HG03558 (cell line): ENCODE data around the gene CNN3.

Source experiments
- ATAC-seq: cut with Tn5 transposase; IDR thresholded peaks from one replicate; pipeline ENCODE4 v1.9.1; 2021; ENCODE audit warnings: moderate number of reproducible peaks; ENCODE audit not compliant: unreplicated experiment; ENCODE audit errors: extremely low read depth

CNN3 gene

DNA sequence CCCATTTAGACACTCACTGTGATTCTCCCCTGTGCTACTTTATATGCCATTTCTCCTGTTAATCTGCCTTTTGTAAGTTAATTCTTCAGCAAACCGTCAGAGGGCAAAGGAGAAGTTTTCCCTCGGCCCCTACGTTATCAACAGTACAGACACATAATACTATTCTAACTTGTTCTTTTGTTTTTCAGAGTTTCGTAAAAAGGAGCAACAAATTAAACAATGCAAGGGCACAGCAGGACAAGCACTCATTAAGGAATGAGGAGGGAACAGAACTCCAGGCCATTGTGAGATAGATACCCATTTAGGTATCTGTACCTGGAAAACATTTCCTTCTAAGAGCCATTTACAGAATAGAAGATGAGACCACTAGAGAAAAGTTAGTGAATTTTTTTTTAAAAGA lies 32.3 kb downstream of the CNN3 start:
- ATAC-seq, result no peak

DNA sequence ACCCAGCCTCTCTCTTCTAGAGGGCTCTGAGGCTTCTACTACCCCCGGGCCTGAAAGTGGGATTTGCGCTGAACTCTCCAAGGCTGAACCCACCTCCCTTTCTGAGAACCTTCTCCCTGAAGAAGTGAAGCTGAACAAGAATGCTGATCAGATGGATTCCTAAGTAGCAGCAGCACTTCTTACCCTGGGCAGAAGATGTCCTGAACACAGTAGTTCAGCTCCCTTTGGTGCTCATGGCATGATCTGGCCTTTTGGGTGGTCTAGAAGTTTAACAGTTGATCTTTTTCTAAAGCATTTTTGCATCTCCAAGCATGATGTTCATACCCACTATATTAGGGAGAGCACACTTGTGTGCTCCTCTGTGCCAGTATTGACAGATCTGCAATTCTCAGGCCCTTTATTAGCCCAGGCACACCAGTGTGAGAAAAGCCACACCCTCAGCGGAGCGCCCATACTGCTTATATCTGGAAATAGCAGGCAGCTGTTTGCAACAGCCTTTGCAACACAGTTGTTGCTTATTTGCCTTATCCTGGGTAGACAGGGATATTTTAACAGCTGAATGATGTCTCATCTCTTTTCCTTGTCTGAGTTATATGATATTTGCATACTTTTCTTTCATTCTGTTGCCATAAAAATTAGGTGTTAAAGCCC lies 34.2 kb downstream of the CNN3 start:
- no peak for ATAC-seq

DNA sequence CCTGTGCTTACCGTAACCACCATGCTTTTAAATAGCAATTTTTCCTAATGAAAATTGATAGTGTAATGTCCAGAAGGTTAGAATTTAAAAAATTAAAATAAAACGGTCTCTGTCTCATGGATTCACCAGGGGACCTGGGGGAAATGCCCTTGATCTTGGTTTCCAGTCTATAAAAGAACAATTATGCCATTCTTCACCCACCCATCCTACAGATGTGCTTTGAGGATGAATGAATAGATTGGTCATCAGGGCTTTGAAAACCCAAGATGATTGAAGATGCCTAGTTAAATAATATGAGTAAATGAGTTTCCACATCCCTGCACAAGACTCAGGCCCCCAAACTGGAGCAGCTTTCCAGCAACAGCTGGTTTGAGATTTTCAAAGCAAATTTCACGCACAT lies 38.7 kb downstream of the CNN3 start:
- no peak for ATAC-seq

DNA sequence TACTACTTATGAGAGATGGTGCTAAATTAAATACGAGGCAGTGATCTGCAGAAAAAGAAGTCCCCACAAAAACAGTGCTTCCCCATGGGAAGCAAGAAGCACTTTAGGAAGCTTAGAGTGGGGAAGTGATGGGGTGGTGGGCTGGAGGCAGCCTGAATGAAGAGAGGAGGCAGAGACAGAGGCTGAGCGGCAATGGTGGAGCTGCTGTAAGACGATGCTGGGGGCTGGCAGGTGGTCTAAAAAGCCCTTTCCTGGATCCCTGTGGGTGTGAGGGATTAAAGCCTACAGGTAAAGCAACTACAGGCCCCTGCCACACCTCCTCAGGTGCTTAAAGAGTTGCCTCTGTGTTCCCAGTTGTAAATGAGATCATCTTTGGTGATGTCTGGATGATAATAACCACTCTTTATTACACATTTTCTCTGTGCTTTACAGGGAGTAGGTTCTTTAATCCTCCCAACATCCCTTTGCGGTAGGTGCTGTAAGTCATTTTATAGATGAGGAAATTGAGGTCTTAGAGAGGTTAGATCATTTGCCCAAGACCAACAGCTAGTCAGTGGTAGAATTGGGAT lies 39.2 kb downstream of the CNN3 start:
- no peak for ATAC-seq

DNA sequence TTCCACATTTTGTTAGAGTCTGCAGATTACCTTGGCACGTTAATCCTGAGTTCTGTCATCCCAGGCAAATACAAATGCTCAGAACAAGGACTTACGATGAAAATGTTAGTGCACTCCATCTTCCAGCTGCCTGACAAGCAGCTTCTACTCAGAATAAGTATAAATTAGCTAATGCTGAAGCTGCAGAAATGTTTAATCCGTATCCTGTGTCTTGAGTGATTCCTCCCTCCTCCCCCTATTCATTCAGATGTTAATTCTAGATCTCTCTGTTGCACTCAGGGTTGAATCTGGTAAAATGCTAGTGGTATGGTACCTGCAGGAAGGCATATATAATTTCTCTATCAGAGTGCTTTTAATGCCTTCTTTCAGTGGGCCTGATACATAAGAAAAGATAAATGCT lies 39.8 kb downstream of the CNN3 start:
- no peak for ATAC-seq

DNA sequence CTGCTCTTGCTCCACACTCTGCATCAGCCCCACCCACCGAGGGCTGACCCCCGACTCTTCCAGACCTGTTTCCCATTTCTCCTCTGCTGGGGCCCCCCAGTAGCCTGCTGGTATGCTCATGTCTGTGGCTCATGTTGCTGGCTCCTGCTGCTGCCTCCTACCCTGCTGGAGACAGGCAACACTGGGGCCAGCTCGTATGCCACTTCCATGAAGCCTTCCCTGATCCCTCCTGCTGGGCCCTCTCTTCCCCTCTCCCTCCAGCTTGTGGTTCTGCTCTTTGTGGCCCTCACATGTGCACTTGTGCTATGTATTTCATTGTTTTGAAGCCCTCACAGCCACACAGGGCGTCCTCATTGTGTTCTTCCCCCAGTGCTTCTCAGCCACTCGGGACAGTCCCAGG lies 40.5 kb downstream of the CNN3 start:
- ATAC-seq, result no peak

DNA sequence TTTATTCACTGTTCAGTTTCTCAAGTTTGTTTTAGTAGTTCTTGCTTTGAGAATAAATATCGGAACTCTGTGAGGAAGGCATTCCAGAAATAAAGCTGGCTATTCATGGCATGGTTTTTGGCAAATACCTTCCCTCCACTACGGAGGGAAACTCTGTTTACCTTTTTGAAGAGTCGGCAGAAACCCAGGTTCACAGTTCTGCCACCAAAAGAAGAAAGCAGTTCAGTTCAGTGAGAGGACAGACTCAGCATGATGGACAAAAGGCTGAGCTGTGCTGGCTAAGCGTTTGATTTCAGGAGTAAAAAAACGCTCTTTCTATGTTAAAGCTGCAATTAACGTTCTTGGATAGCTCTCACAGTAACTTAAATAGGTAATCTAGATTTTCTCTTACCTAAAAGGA lies 42.4 kb downstream of the CNN3 start:
- no peak for ATAC-seq

DNA sequence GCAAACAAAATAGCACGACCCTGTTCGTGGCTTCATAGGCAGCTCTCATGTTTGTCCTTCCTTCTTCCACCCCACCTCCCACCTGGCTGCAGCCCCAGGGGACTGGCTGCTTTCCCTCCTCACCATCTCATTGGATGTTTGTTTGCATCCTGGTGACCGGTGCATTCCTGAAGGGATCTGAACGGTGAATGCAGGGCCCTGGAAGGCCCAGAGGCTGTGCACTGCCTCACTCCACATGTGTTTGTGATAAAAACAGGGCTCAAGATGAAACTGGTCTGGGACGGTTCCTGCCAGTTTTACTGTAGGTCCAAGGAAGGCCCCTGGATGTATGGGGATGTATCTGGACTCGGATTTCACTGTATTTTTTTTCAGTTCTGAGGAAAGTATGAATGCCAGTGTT lies 42.8 kb downstream of the CNN3 start:
- no peak for ATAC-seq

DNA sequence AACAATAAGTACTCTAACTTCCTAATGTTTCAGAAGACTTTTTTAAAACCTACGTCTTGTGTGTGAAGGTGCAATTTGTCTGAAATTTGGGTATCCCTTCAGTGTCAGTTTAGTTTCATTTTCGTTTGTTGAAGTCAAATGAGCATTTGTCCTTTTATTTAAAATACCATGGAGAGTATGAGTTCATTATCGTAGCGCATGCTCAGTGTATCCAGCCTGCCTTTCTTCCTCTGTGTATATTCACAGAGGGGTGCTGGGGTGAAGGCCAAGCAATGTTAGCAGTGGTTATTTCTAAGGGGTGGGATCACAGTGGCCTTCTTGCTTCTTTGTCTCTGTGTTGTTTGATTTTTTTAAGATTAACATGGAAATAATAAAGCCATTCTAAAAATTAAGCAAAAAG lies 43.2 kb downstream of the CNN3 start:
- ATAC-seq, result no peak

DNA sequence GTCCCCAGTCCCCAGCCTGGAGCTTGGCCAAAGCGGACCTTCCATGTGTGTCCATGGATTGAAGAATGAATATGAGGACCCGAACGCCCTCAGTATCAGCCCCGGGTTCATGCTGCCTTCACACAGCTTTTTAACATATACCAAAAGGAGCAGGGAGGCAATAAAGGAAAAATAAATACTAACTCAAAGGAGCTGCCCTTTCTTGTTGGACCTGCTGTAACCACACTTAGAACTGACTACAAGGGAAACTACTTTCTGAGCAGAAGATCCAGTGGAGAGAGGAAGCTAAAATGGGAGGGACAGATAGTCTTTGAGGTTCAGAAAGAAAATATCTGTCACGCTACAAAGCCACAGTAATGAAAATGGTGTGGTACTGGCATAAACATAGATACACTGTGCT lies 48.6 kb downstream of the CNN3 start:
- ATAC-seq, result no peak

DNA sequence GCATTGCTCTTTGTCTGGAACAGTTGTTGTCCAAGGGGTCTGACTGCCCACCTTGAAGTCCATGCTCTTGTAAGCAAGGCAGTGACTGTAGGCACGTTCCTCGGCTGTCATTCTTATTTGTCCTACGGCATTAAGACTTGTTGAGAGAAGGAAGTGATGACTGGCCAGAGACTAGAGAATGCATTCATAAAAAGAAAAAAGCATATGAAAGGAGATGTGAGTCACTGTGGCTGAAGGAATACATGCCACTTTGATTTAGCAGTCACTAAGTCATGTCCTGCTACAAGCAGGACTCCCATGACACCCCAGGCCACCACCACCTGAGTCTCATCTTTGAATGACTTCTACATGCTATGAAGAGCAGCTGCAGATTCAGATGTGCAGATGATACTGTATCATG lies 50.5 kb downstream of the CNN3 start:
- no peak for ATAC-seq

DNA sequence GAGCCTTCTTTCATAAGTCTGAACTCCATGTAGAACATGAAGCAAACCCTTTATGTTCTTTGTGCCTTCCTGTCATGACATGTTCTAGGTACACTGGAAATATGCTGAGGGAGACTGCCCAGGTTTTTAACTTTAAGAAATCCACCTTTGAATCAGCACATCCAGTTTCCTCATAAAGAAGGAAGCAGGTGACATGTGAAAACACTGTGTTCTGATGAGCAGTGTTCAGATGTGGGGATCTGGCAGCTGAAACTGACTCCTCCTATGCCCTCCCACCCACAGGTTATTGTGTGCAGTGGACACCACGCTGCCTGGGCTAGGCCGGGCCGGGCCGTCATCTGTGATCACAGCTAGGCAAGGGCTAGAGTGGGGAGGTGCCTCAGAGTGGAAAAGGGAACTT lies 51.1 kb downstream of the CNN3 start:
- ATAC-seq, result no peak

DNA sequence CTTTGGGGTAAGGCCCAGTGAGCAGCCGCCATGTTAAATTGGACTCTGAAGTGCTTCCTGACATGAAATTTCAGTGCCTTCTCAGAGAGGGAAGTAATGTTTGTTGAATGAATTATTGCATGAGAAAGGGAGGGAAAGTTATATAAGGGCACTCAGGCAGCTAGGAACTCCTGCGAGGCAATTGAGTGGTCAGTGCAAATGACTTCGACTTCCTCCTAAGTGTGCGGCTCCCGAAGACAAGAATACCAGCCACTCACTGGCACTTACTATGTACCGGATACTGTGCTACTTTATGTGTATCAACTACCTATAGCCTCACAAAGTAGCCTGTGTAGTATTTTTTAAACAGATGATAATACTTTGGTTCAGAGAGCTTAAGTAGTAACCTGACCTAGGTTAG lies 52.5 kb downstream of the CNN3 start:
- no peak for ATAC-seq

DNA sequence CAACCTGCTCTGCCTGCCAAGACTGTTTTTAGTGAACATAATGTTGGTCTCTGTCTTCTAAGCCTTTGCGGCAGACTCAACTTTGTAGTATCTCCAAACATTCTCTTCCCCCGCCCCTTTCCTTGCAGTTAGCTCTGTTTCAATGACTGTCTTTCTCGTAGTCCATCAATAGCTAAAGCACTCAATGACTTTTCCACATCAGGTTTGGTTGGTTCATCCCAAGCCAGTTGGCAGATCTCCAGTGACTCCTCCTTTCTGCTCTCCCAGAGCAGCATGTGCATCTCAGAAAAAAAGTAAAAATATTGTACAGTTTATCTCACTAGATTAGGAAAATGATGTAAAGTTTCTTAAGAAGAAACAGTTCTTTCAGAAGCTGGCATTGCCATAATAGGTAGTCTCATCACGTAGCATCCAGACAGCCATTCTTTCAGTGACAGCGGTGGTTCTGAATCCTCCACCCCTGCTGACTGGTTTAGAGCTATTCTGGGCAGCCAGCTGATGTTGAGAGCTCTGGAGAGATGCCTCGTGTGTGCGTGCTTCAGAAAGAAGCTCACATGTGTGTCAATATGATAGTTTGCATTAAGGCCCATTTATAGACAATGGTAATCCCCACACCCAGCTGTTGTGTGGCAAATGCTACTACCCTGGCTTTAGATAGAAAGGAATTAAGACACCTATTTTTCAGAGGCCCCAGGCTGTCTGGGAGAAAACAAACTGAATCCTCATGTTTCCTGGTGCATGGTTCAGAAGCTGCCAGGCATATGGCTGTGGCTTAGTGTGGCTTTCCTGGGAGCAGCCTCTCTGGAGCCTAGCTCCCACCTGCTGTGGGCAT lies 53.2 kb downstream of the CNN3 start:
- no peak for ATAC-seq

DNA sequence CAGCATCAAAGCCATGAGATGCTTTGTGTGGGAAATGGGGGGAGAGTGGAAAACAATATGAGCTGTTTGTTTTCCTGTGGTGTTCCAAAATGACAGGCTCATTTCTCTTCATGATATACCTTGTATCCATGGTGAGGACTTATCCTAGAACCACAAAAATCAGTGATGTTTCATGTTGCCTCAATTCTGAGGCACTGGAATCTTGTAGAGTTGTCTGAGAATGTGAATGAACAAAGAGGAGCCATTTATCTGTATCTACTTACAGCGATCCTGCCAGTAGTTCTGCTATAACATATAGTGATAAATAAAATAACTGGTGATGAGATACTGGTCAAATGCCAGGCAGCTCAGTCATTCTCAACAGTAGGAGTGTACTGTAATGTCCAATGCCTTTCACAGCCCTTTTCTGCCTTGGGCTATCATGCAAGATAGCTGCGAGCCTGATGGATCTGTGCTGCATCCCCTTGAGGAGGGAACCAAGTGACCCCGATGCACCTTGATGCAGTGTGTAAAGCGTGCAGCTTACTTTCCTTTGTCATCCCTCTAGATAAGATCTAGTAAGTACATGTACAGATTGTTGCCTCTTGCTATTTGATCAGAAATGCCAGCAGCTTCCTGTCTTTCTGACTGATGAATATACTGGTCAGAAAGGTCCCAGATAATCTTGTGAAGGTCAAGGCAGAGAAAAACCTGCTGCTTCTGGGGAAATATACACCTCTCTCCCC lies 54.0 kb downstream of the CNN3 start:
- ATAC-seq, result no peak

DNA sequence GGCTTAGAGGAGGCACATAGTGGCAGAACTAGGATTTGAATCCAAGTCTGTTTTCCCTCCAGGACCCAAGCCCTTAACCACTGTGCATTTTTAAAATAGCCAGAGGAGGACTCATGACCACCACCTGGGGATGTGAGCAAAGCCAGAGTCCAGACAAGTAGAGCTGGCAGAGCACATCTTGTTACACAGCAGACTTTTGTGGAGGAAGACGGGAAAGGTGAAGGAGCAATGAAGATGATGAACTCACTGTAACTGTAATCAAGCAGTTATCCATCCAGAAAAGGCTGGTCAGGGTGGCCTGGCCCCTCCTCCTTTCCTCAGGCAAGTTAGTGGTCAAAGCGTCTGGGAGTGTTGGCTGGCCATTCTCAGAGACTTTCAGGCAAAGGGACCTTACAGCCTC lies 55.9 kb downstream of the CNN3 start:
- no peak for ATAC-seq

DNA sequence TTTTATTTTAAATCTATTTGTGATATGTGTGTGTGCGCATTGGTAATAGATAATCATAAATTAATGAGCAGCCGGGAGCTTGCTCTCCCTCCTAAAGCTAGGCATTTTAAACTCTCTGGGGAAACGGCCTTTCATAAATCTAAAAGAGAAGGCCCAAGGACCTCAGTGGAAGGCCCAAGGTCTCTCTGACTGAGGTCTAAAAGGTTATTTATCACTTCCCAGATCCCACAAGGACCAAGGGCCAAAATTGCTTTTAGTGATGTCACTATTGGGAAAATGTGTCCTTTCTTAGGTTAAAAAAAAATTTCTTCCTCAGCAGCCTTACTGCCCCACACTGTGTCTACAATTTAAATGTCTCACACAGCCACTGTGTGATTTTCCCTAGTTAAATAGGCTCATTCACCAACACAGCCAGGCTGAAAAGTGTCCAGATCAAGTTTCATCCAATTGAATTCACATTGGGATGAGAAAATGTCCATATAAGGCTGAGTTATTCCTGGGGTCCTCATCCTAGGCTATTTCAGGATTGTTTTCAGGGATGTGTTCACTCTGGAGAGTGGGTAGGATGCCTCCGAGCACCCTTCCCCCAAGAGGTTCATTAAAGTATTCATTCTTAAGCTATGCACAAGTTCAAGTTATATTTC lies 60.6 kb downstream of the CNN3 start:
- ATAC-seq, result no peak

DNA sequence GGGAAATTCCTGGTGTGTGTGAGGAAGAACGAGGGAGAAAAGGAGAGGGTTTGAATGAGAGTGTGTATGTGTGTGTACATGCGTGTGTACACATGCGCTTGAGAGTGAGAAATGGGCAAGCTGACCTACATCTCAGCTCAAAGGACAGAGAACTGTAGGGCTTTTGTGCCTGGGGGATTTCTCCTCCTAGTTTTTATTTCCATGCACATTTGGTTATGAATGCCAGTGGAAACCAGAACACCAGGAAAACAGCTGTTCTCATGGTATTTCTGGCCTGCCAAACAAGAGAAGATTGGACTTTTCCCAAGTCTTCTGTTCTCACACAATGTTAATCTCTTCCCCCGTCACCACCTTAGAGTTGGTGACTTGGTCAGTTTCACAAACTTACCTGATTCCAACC lies 61.5 kb downstream of the CNN3 start:
- no peak for ATAC-seq

DNA sequence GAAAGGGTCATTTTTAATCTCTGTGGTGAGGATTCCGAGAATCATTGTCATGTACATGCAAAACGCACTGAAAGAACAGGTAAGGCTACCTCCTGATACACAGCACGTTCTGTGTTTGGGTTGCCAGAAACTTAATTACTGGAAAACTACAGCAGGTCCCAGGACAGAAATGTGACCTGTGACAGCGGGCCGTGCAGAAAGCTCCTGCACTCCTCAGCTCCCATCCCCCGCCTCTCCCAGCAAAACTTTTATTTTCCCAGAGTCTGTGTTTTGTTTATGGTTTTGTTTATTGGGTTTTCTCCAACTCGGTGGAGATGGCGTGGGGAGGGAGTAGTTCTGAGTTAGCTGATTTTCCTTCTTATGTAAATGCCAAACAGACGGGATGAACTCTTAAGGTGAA lies 62.1 kb downstream of the CNN3 start:
- no peak for ATAC-seq

DNA sequence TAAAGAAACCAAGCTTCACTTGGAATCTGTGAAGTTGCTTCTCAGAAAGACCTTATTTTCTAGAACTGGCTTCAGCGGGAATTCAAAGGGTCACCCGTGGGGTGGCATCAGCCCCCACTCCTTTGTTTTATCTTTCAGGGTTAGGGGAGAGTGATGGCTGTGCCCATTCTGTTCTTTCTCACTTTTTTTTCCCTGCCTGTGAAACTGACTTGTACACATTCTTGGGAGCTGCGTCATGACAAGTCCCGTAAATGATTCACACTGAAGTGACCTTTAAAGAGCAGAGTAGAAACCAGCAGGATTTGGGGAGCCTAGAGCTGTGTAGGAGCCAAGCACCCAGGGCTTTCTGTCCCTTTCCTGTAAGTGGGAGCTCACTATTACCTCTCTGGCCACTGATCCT lies 63.0 kb downstream of the CNN3 start:
- no peak for ATAC-seq
